Activated CD8-positive, alpha-beta memory T cell treated with anti-CD3 and anti-CD28 coated beads for 24 hours (primary cell): ENCODE measurements around the gene ENDOV.
"Not testable (repeated sequence)": the region's sequence is repeated elsewhere in the genome, so short reads cannot be mapped to it uniquely, and the experiment has no call there.

Experiments
- DNase-seq: peaks from one replicate; pipeline ENCODE4 v3.0.0-alpha.2; 2020

Gene ENDOV

DNA sequence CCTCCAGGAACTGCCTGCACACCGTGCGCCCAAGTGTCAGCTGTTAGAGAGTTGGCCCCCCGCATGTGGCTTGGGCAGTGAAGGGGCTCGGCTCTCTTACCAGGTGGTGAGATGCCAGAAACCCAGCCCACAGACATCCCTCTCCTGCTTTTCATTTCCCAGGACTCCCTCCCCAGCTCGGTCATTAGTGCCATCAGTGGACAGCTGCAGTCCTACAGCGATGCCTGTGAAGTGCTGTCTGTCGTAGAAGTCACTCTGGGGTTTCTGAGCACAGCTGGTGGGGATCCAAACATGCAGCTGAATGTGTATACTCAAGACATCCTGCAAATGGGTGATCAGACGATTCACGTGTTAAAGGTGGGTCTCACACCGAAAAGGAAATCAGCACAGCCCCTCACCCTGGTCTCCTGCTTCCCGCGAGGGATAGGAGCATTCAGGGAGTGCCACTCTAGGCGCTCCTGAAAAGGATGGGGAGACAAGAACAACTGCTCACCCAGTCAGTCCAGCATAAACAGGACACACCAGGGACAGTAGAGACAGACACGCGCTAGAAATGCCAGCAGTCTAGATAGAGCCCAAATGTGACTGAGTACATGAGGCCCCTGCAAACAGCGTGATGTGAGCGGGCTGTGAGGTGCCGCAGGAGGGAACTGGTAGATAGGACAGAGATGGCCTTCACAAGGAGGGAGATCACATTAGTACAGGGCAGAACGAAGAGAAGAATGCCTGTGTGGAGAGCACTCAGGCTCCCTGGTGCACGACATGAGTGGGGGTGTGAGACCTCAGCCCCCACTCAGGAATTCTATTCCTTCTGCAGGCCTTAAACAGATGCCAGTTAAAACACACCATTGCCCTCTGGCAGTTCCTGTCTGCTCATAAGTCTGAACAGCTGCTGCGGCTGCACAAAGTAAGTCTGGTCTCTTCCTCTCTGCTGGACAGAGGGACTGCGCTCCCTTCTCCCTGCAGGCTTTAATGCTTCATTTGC, 25.7 kb upstream of the ENDOV start:
- no peak for DNase-seq

DNA sequence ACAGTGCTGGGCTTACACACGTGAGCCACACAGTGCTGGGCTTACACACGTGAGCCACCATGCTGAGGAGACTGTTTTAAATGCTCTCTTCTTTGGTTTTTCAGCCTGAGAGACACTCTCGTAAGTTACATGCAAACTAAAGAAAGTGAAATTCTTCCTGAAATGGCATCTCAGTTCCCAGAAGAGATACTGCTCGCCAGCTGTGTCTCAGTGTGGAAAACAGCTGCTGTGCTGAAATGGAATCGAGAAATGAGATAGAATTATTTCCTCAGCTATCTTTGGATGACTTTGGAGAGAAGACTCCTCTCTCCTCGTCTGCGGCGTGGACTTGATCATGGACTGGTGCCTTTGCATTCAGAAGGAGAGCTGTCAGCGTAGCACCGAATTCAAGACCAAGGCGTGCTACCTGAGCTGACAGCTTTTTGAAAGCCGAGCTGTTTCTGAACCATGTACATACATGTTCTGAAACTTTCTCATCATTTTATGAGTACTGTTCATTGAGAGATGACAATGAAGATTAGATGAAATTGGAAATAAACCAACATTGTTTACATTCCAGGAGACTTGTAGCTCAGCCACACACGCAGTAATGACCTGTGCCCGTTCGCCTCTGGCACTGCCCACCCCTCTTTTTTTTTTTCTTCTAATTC, 21.6 kb upstream of the ENDOV start:
- no peak for DNase-seq

GRCh38 chr17:80393961-80394360, 21.0 kb upstream of the ENDOV start:
- no peak for DNase-seq

GRCh38 chr17:80394629-80395216, 20.2 kb upstream of the ENDOV start:
- DNase-seq, result no peak

GRCh38 chr17:80395402-80396151, 19.4 kb upstream of the ENDOV start:
- no peak for DNase-seq

DNA sequence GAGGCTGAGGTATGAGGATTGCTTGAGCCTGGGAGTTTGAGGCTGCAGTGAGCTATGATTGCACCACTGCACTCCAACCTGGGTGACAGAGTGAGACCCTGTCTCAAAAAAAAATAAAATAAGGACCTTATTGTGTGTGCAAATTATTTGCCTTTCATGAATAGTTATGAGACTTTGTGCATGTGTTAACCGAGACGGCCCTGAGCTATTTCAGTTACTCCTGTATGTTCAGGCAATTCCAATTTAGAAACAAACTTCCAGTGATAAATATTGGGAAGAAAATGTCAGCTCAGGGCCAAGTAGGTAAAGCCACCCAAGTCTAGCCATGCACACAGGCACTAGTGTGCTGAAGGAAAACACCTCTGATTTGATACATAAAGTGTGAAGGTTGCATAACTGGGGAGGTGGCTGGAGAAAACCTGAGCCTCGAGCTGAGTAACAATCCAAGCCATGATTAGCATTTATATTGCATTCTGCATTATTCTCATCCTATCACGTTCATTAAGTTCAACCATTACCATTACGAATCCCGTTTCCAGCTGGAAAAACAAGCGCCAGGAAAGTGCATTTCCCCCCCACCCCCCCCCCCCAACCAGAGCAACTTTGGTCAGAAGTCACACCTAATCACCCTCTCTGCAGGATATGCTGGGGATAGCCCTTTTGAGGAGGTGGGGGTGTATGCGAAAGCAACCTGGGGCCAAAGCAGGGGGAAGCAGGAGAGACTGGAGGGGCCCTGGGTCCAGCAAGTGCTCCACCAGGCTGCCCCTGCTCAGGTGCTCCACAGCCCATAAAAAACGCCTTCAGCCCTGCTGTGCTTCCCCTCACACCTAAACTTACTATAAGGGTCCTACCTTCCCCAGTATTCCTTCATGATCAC, 18.6 kb upstream of the ENDOV start:
- no peak for DNase-seq

DNA sequence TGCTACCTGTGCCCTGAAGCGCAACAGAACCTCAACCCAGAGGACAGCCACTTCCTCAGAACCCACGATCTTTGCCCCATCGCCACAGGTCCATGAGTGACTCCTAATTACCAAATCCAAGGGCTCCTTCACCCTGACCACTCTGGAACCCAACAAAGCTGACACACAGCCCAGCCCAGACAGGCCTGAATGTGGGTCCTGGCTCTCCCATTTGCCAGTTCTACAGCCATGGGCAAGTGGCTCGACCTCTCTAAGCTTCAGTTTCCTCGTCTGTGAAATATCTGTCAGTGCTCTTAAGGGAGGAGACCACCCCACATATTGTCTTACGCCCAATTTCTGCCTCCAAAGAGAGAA, 18.0 kb upstream of the ENDOV start:
- DNase-seq, result no peak

GRCh38 chr17:80397686-80398085, 17.3 kb upstream of the ENDOV start:
- no peak for DNase-seq

DNA sequence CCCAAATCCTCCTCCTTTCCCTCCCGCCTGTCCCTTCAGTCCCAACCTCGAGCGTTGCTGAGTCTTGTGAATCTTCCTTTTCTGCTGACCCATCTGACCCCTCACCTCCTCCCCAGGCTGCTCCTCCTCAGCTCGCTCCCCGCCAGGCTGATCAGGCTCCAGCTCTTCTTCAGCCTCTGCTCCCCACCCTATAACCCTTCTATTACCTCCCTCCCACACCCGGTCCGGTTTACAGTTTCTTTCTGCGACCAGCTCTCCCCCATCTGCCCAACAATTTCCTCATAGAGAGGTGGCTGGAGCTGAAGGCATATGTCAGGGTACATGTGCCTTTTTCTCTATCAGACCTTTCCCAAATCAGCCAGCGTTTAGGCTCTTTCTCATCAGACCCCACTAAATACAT, 13.9 kb upstream of the ENDOV start:
- not testable (repeated sequence) for DNase-seq

- not testable (repeated sequence) for DNase-seq
These were observed 12.9 kb upstream of the ENDOV start for GRCh38 chr17:80402102-80402501.

- no peak for DNase-seq
These were observed 12.0 kb upstream of the ENDOV start for GRCh38 chr17:80402959-80403358.

DNA sequence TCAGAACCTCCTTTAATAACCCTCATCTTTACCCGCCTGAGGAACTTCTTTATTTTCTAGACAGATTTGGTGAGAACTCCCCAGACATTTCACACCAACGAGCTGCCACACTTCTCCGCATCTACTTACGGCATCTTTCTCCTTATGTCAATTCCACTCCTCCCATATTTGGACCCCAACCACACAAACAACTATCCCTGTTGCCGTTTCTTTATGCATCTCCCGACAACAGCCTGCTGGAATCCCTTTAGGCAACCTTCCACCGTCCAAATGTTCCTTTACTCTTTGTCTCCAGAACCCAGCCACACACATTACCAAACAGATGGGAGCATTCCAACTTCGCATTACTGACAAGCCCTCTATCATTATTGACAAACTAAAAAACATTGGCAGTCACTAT, 8.8 kb upstream of the ENDOV start:
- no peak for DNase-seq

DNA sequence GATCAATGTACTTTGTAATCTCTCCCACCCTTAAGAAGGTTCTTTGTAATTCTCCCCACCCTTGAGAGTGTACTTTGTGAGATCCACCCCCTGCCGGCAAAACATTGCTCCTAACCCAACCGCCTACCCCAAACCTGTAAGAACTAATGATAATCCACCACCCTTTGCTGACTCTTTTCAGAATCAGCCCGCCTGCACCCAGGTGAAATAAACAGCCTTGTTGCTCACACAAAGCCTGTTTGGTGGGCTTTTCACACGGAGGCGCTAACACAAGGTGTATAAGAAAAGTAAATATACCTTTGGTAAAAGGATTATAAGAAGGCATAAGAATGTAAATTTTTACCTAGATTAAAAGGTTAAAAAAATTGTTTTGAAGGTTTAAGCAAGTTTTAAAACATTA, 7.0 kb upstream of the ENDOV start:
- DNase-seq, result not testable (repeated sequence)

GRCh38 chr17:80408872-80409271, 6.1 kb upstream of the ENDOV start:
- DNase-seq, result no peak

- no peak for DNase-seq
These were observed 5.3 kb upstream of the ENDOV start for GRCh38 chr17:80409626-80410025.

- not testable (repeated sequence) for DNase-seq
These were observed 4.4 kb upstream of the ENDOV start for GRCh38 chr17:80410441-80411087.

DNA sequence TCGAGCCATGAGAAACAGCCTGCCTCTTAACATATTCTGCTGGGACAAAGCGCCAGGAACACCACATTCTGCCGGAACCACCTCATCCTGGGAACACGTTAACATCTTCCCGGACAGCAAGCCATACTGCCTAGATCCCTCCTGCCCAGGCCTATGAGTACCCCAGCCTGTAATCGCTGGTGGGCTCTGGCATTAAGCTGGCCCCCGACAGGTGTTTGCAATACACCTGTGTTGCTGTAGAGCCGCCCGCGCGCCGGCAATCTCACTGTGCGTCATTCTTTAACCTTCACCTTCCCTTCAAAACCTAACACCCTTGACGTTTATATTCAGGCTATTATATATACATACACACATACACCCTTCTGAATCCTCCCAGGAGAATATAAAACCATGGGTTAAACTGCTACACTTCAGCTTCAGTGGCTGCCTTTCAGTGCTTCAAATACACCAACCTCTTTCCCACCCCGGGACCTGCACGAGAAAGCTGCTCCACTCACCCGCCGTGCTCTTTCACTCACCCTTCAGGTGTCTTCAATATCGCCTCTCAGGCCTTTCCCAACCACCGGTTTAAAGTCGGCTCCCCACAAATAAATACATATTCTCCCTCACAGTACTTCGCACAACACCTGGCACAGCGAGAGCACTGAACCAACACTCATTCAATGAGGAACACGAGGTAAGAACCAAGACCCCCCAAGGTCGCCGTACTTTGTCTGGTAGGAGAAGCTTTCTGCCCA, 1.0 kb upstream of the ENDOV start:
- DNase-seq, result no peak

GRCh38 chr17:80414508-80414802, 512 bp upstream of the ENDOV start:
- peak; percentile 67 for DNase-seq

DNA sequence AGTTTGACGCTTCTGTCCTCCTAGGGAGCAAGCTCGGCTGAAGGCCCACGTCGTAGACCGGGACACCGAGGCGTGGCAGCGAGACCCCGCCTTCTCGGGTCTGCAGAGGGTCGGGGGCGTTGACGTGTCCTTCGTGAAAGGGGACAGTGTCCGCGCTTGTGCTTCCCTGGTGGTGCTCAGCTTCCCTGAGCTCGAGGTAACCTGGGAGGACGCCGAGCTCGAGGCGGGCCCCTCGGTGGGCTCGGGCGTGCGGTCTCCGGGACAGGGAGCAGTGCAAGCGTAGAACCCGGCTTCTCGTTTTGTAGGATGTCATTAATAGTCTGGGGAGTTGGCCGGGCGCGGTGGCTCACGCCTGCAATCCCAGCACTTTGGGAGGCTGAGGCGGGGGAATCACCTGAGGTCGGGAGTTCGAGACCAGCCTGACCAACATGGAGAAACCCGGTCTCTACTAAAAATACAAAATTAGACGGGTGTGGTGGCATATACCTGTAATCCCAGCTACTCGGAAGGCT, 715 bp downstream of the ENDOV start:
- DNase-seq, result no peak

DNA sequence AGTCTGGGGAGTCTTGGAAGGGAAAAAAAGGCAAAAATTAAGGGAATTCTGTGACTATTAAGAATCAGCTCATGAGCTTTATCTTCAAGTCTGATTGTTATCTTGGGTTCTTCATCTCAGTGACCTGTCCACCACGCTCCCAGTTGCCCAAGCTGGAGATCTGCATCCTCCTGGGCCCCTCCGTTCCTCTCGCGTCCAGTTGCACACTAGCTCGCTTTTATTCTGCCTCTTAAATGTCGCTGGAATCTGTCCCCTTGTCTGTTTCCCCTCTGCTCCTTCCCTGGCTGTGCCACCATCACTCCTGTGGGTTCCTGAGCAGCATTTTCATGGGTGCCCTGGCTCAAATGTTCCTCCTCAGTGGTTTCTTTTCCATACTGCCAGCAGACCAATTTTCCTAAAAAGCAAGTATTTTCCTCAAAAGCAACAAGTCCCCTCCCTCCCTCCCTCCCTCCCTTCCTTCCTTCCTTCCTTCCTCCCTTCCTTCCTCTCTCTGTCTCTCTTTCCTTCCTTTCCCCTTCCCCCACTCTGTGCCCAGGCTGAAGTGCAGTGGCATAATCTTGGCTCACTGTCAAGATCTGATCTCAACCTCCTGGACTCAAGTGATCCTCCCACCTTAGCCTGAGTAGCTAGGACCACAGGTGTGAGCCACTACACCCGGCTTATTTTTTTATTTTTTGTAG, 1.4 kb downstream of the ENDOV start:
- no peak for DNase-seq
